Stimulated activated CD8-positive, alpha-beta memory T cell treated with anti-CD3 and anti-CD28 coated beads, Interleukin-7, amount 100 ng/mL, for 24 hours (primary cell): ENCODE results near the gene ZNHIT2.

Source experiments
- DNase-seq: peaks from one replicate; pipeline ENCODE4 v3.0.0-alpha.2; 2020; ENCODE audit warnings: low read depth

ZNHIT2 gene

GRCh38 chr11:65071907-65072630 lies 45.4 kb downstream of the ZNHIT2 start:
- DNase-seq = no peak

- DNase-seq = no peak
These were observed 48.3 kb downstream of the ZNHIT2 start for GRCh38 chr11:65069217-65069616.

GRCh38 chr11:65067446-65067845 lies 50.1 kb downstream of the ZNHIT2 start:
- DNase-seq = no peak

GRCh38 chr11:65066805-65067291 lies 50.7 kb downstream of the ZNHIT2 start:
- DNase-seq = no peak
